HEK293 (cell line): ENCODE results near the gene ARTN.
A peak's percentile ranks its signal among the peaks of the same experiment; 100 is the strongest.

Experiments
- BCL11B ChIP-seq: fragments of 450-650 bp; formaldehyde crosslinking; IDR thresholded peaks from 2 replicates; pipeline ENCODE4 v1.5.1; 2016; ENCODE audit warnings: low read depth, missing biosample characterization, missing genetic modification characterization
- GFI1B ChIP-seq: fragments of 450-650 bp; formaldehyde crosslinking; IDR thresholded peaks from 2 replicates; pipeline ENCODE4 v1.5.1; 2016; ENCODE audit warnings: missing biosample characterization, missing genetic modification characterization
- GLI2 ChIP-seq: fragments of 450-650 bp; formaldehyde crosslinking; IDR thresholded peaks from 2 replicates; pipeline ENCODE4; 2017; ENCODE audit warnings: missing biosample characterization, missing genetic modification characterization, low read depth, borderline replicate concordance
- GLI4 ChIP-seq: fragments of 450-650 bp; formaldehyde crosslinking; IDR thresholded peaks from 2 replicates; pipeline ENCODE4 v1.5.1; 2016; ENCODE audit warnings: missing biosample characterization, missing genetic modification characterization
- KLF16 ChIP-seq: fragments of 450-650 bp; formaldehyde crosslinking; IDR thresholded peaks from 2 replicates; pipeline ENCODE4 v1.5.1; 2017; ENCODE audit warnings: missing biosample characterization, missing genetic modification characterization
- SP3 ChIP-seq: fragments of 450-650 bp; formaldehyde crosslinking; IDR thresholded peaks from 2 replicates; pipeline ENCODE4 v1.5.1; 2016; ENCODE audit warnings: missing biosample characterization, missing genetic modification characterization
- ZBTB20 ChIP-seq: fragments of 450-650 bp; formaldehyde crosslinking; IDR thresholded peaks from 2 replicates; pipeline ENCODE4 v1.5.1; 2016; ENCODE audit warnings: missing biosample characterization, missing genetic modification characterization
- ZEB2 ChIP-seq: fragments of 450-650 bp; formaldehyde crosslinking; IDR thresholded peaks from 2 replicates; pipeline ENCODE4 v1.5.1; 2016; ENCODE audit warnings: missing biosample characterization, missing genetic modification characterization
- ZFP69B ChIP-seq: fragments of 450-650 bp; formaldehyde crosslinking; IDR thresholded peaks from 2 replicates; pipeline ENCODE4 v1.5.1; 2016; ENCODE audit warnings: missing biosample characterization, missing genetic modification characterization
- ZNF132 ChIP-seq: fragments of 450-650 bp; formaldehyde crosslinking; IDR thresholded peaks from 2 replicates; pipeline ENCODE4 v1.5.1; 2017; ENCODE audit warnings: missing biosample characterization, missing genetic modification characterization, borderline replicate concordance
- ZNF146 ChIP-seq: fragments of 450-650 bp; formaldehyde crosslinking; IDR thresholded peaks from 2 replicates; pipeline ENCODE4 v1.5.1; 2016; ENCODE audit warnings: missing biosample characterization, missing genetic modification characterization
- ZNF157 ChIP-seq: fragments of 450-650 bp; formaldehyde crosslinking; IDR thresholded peaks from 2 replicates; pipeline ENCODE4 v1.5.1; 2016; ENCODE audit warnings: missing biosample characterization, missing genetic modification characterization
- ZNF16 ChIP-seq: fragments of 450-650 bp; formaldehyde crosslinking; IDR thresholded peaks from 2 replicates; pipeline ENCODE4 v1.5.1; 2016; ENCODE audit warnings: low read depth, missing biosample characterization, missing genetic modification characterization
- ZNF223 ChIP-seq: fragments of 450-650 bp; formaldehyde crosslinking; IDR thresholded peaks from 2 replicates; pipeline ENCODE4 v1.5.1; 2016; ENCODE audit warnings: missing biosample characterization, missing genetic modification characterization
- ZNF23 ChIP-seq: fragments of 450-650 bp; formaldehyde crosslinking; IDR thresholded peaks from 2 replicates; pipeline ENCODE4 v1.5.1; 2016; ENCODE audit warnings: missing biosample characterization, missing genetic modification characterization, borderline replicate concordance
- ZNF239 ChIP-seq: fragments of 450-650 bp; formaldehyde crosslinking; IDR thresholded peaks from 2 replicates; pipeline ENCODE4 v1.5.1; 2016; ENCODE audit warnings: missing biosample characterization, missing genetic modification characterization
- ZNF266 ChIP-seq: fragments of 450-650 bp; formaldehyde crosslinking; IDR thresholded peaks from 2 replicates; pipeline ENCODE4 v1.5.1; 2016; ENCODE audit warnings: missing biosample characterization, missing genetic modification characterization, low read depth
- ZNF302 ChIP-seq: fragments of 450-650 bp; formaldehyde crosslinking; IDR thresholded peaks from 2 replicates; pipeline ENCODE4 v1.5.1; 2016; ENCODE audit warnings: missing biosample characterization, missing genetic modification characterization, low read depth
- ZNF311 ChIP-seq: fragments of 450-650 bp; formaldehyde crosslinking; IDR thresholded peaks from 2 replicates; pipeline ENCODE4 v1.5.1; 2017; ENCODE audit warnings: missing biosample characterization, missing genetic modification characterization, borderline replicate concordance
- ZNF324 ChIP-seq: fragments of 450-650 bp; formaldehyde crosslinking; IDR thresholded peaks from 2 replicates; pipeline ENCODE4 v1.5.1; 2016; ENCODE audit warnings: missing biosample characterization, missing genetic modification characterization
- ZNF335 ChIP-seq: fragments of 450-650 bp; formaldehyde crosslinking; conservative IDR thresholded peaks from 2 replicates; pipeline ENCODE4 v1.5.1; 2016; ENCODE audit warnings: missing biosample characterization, missing genetic modification characterization
- ZNF341 ChIP-seq: fragments of 450-650 bp; formaldehyde crosslinking; IDR thresholded peaks from 2 replicates; pipeline ENCODE4; 2016; ENCODE audit warnings: low read depth, missing biosample characterization, missing genetic modification characterization
- ZNF354C ChIP-seq: fragments of 450-650 bp; formaldehyde crosslinking; IDR thresholded peaks from 2 replicates; pipeline ENCODE4 v1.5.1; 2016; ENCODE audit warnings: missing biosample characterization, missing genetic modification characterization, low read depth, borderline replicate concordance
- ZNF48 ChIP-seq: fragments of 450-650 bp; formaldehyde crosslinking; IDR thresholded peaks from 2 replicates; pipeline ENCODE4 v1.5.1; 2016; ENCODE audit warnings: missing biosample characterization, missing genetic modification characterization
- ZNF548 ChIP-seq: fragments of 450-650 bp; formaldehyde crosslinking; IDR thresholded peaks from 2 replicates; pipeline ENCODE4 v1.5.1; 2016; ENCODE audit warnings: missing biosample characterization, missing genetic modification characterization
- ZNF571 ChIP-seq: fragments of 450-650 bp; formaldehyde crosslinking; IDR thresholded peaks from 2 replicates; pipeline ENCODE4 v1.5.0; 2017; ENCODE audit warnings: missing biosample characterization, missing genetic modification characterization
- ZNF664 ChIP-seq: fragments of 450-650 bp; formaldehyde crosslinking; IDR thresholded peaks from 2 replicates; pipeline ENCODE4 v1.5.1; 2016; ENCODE audit warnings: missing biosample characterization, missing genetic modification characterization
- ZNF776 ChIP-seq: fragments of 450-650 bp; formaldehyde crosslinking; IDR thresholded peaks from 2 replicates; pipeline ENCODE4 v1.5.0; 2017; ENCODE audit warnings: missing biosample characterization, missing genetic modification characterization, borderline replicate concordance
- ZNF837 ChIP-seq: fragments of 450-650 bp; formaldehyde crosslinking; IDR thresholded peaks from 2 replicates; pipeline ENCODE4 v1.5.1; 2016; ENCODE audit warnings: missing biosample characterization, missing genetic modification characterization
- TF ChIP-seq, protein P1 (sequence below): fragments of 450-650 bp; formaldehyde crosslinking; IDR thresholded peaks from 2 replicates; pipeline ENCODE4 v1.5.1; 2017; ENCODE audit warnings: missing biosample characterization, missing genetic modification characterization
- TF ChIP-seq, protein P2 (sequence below): fragments of 450-650 bp; formaldehyde crosslinking; IDR thresholded peaks from 2 replicates; pipeline ENCODE4 v1.5.0; 2017; ENCODE audit warnings: missing biosample characterization, missing genetic modification characterization, borderline replicate concordance
- TF ChIP-seq, protein P3 (sequence below): IDR thresholded peaks from 2 replicates; pipeline ENCODE4 v1.6.1; 2011; ENCODE audit warnings: mild to moderate bottlenecking, low read depth, low read length, borderline replicate concordance
- TF ChIP-seq, protein P4 (sequence below): fragments of 450-650 bp; formaldehyde crosslinking; optimal IDR thresholded peaks from 2 replicates; pipeline ENCODE3; 2016; ENCODE audit warnings: missing biosample characterization, mild to moderate bottlenecking, missing genetic modification characterization
- TF ChIP-seq, protein P5 (sequence below): fragments of 450-650 bp; formaldehyde crosslinking; IDR thresholded peaks from 2 replicates; pipeline ENCODE4 v1.5.1; 2016; ENCODE audit warnings: missing biosample characterization, missing genetic modification characterization

The ARTN gene

DNA sequence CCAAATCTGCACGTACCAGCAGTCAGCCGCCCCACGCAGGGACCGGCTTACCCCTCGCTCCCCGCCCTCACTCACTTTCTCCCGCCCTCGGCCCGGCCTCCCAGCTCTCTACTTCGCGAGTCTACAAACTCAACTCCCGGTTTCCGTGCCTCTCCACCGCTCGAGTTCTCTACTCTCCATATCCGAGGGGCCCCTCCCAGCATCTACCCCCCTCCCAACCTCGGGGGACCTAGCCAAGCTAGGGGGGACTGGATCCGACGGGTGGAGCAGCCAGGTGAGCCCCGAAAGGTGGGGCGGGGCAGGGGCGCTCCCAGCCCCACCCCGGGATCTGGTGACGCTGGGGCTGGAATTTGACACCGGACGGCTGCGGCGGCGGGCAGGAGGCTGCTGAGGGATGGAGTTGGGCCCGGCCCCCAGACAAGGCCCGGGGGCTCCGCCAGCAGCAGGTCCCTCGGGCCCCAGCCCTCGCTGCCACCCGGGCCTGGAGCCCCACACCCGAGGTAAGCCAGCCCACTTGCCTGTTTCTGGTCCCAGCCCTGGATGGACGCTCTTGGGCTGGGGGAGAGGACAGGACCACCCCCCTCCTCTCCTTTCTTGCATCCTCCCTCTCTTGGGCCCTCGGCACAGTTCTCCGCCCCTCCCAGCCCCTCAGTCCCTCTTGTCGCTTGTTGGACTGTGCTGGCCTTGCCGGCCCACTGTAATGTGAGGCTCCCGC, at the start of gene ARTN (continued):
- TF ChIP-seq ZNF324 (tag by site-specific recombination): peak; percentile 47; the same call in 1 of the 2 replicates
- peak; percentile 93 for TF ChIP-seq ZNF335 (tag by site-specific recombination)
- TF ChIP-seq SP3 (tag by site-specific recombination): peak; percentile 76
- 0 out of 2 replicates have a peak, but pooled peaks have one; percentile 6 for TF ChIP-seq ZNF146 (tag by site-specific recombination)
- peak; percentile 46 for TF ChIP-seq ZBTB20
- no peak for TF ChIP-seq ZNF48 (tag by site-specific recombination)
- TF ChIP-seq ZNF157: no peak
- no peak for TF ChIP-seq ZNF837 (tag by site-specific recombination)
- TF ChIP-seq ZFP69B (tag by site-specific recombination): no peak
- no peak for TF ChIP-seq ZNF311
- TF ChIP-seq, protein P1, sequence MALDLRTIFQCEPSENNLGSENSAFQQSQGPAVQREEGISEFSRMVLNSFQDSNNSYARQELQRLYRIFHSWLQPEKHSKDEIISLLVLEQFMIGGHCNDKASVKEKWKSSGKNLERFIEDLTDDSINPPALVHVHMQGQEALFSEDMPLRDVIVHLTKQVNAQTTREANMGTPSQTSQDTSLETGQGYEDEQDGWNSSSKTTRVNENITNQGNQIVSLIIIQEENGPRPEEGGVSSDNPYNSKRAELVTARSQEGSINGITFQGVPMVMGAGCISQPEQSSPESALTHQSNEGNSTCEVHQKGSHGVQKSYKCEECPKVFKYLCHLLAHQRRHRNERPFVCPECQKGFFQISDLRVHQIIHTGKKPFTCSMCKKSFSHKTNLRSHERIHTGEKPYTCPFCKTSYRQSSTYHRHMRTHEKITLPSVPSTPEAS: no peak
- TF ChIP-seq ZNF548 (tag by site-specific recombination): no peak
- no peak for TF ChIP-seq ZNF132 (tag by site-specific recombination)
- TF ChIP-seq ZNF664 (tag by site-specific recombination): no peak
- TF ChIP-seq ZNF266 (tag by site-specific recombination): no peak
- TF ChIP-seq, protein P2, sequence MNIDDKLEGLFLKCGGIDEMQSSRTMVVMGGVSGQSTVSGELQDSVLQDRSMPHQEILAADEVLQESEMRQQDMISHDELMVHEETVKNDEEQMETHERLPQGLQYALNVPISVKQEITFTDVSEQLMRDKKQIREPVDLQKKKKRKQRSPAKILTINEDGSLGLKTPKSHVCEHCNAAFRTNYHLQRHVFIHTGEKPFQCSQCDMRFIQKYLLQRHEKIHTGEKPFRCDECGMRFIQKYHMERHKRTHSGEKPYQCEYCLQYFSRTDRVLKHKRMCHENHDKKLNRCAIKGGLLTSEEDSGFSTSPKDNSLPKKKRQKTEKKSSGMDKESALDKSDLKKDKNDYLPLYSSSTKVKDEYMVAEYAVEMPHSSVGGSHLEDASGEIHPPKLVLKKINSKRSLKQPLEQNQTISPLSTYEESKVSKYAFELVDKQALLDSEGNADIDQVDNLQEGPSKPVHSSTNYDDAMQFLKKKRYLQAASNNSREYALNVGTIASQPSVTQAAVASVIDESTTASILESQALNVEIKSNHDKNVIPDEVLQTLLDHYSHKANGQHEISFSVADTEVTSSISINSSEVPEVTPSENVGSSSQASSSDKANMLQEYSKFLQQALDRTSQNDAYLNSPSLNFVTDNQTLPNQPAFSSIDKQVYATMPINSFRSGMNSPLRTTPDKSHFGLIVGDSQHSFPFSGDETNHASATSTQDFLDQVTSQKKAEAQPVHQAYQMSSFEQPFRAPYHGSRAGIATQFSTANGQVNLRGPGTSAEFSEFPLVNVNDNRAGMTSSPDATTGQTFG (tag by site-specific recombination): no peak
- TF ChIP-seq ZNF16 (tag by site-specific recombination): no peak
- no peak for TF ChIP-seq ZNF223
- no peak for TF ChIP-seq ZNF239
- TF ChIP-seq GLI4 (tag by site-specific recombination): no peak
- no peak for TF ChIP-seq ZNF354C (tag by site-specific recombination)
- TF ChIP-seq, protein P3, sequence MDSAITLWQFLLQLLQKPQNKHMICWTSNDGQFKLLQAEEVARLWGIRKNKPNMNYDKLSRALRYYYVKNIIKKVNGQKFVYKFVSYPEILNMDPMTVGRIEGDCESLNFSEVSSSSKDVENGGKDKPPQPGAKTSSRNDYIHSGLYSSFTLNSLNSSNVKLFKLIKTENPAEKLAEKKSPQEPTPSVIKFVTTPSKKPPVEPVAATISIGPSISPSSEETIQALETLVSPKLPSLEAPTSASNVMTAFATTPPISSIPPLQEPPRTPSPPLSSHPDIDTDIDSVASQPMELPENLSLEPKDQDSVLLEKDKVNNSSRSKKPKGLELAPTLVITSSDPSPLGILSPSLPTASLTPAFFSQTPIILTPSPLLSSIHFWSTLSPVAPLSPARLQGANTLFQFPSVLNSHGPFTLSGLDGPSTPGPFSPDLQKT: no peak
- TF ChIP-seq ZNF23: peak; percentile 28; the same call in 1 of the 2 replicates
- TF ChIP-seq, protein P4, sequence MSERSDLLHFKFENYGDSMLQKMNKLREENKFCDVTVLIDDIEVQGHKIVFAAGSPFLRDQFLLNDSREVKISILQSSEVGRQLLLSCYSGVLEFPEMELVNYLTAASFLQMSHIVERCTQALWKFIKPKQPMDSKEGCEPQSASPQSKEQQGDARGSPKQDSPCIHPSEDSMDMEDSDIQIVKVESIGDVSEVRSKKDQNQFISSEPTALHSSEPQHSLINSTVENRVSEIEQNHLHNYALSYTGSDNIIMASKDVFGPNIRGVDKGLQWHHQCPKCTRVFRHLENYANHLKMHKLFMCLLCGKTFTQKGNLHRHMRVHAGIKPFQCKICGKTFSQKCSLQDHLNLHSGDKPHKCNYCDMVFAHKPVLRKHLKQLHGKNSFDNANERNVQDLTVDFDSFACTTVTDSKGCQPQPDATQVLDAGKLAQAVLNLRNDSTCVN (tag by site-specific recombination): peak; percentile 23
- TF ChIP-seq ZNF341: peak; percentile 58
- TF ChIP-seq KLF16 (tag by site-specific recombination): peak; percentile 74
- TF ChIP-seq, protein P5, sequence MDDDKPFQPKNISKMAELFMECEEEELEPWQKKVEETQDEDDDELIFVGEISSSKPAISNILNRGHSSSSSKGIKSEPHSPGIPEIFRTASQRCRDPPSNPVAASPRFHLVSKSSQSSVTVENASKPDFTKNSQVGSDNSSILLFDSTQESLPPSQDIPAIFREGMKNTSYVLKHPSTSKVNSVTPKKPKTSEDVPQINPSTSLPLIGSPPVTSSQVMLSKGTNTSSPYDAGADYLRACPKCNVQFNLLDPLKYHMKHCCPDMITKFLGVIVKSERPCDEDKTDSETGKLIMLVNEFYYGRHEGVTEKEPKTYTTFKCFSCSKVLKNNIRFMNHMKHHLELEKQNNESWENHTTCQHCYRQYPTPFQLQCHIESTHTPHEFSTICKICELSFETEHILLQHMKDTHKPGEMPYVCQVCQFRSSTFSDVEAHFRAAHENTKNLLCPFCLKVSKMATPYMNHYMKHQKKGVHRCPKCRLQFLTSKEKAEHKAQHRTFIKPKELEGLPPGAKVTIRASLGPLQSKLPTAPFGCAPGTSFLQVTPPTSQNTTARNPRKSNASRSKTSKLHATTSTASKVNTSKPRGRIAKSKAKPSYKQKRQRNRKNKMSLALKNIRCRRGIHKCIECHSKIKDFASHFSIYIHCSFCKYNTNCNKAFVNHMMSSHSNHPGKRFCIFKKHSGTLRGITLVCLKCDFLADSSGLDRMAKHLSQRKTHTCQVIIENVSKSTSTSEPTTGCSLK (tag by site-specific recombination): no peak
- no peak for TF ChIP-seq ZNF571 (tag by site-specific recombination)
- no peak for TF ChIP-seq ZNF776 (tag by site-specific recombination)
- TF ChIP-seq ZEB2 (tag by site-specific recombination): peak; percentile 77
- TF ChIP-seq BCL11B (tag by site-specific recombination): no peak
- TF ChIP-seq GLI2 (tag by site-specific recombination): no peak
- no peak for TF ChIP-seq GFI1B (tag by site-specific recombination)
- TF ChIP-seq ZNF302 (tag by site-specific recombination): no peak
